Endothelial cell (in vitro differentiated cells): Measurements from ENCODE around the gene AKAP6. TPM values are rescaled to one million over a fixed set of nuclear protein-coding genes. Genes with fewer than 3 reads are reported as not detected.
"Not testable (repeated sequence)": the region's sequence is repeated elsewhere in the genome, so short reads cannot be mapped to it uniquely, and the experiment has no call there.

Source experiments
- DNase-seq: peaks from one replicate; pipeline ENCODE4 v3.0.0; 2021; ENCODE audit warnings: low spot score
- H3K27ac Mint-ChIP-seq: one replicate; pipeline ENCODE4 v1.8.0; 2021; ENCODE audit warnings: mixed read lengths, inconsistent platforms; ENCODE audit not compliant: unreplicated experiment
- H3K27me3 Mint-ChIP-seq: one replicate; pipeline ENCODE4 v1.8.0; 2021; ENCODE audit warnings: mild to moderate bottlenecking, moderate library complexity, mixed read lengths, inconsistent platforms; ENCODE audit not compliant: unreplicated experiment
- H3K36me3 Mint-ChIP-seq: one replicate; pipeline ENCODE4 v1.8.0; 2021; ENCODE audit warnings: mild to moderate bottlenecking, low read depth, mixed read lengths, inconsistent platforms; ENCODE audit not compliant: unreplicated experiment
- H3K4me1 Mint-ChIP-seq: one replicate; pipeline ENCODE4 v1.8.0; 2021; ENCODE audit warnings: mild to moderate bottlenecking, mixed read lengths, inconsistent platforms; ENCODE audit not compliant: unreplicated experiment
- H3K4me3 Mint-ChIP-seq: one replicate; pipeline ENCODE4 v1.8.0; 2021; ENCODE audit warnings: mild to moderate bottlenecking, mixed read lengths, inconsistent platforms; ENCODE audit not compliant: unreplicated experiment
- H3K9me3 Mint-ChIP-seq: one replicate; pipeline ENCODE4 v1.8.0; 2021; ENCODE audit warnings: mixed read lengths, inconsistent platforms; ENCODE audit not compliant: unreplicated experiment
- total RNA-seq: library from RNA; stranded (reverse); fragmentation: NEBNext Ultra II Directional; extraction: Animal tissue kit (Norgen Biotek cat#: 25700); gene quantifications from one replicate; pipeline ENCODE4 v1.2.1, GENCODE V29; 2021; ENCODE audit not compliant: unreplicated experiment
- TF ChIP-seq, protein P1 (sequence below): fragments of 200-600 bp; sonication (generic); IDR thresholded peaks from one replicate; pipeline ENCODE4 v1.5.0; 2021; ENCODE audit warnings: antibody characterized with exemption; ENCODE audit not compliant: unreplicated experiment

The AKAP6 gene
- total RNA-seq, 1 donor from 2014 or later, result 4.4 TPM

DNA sequence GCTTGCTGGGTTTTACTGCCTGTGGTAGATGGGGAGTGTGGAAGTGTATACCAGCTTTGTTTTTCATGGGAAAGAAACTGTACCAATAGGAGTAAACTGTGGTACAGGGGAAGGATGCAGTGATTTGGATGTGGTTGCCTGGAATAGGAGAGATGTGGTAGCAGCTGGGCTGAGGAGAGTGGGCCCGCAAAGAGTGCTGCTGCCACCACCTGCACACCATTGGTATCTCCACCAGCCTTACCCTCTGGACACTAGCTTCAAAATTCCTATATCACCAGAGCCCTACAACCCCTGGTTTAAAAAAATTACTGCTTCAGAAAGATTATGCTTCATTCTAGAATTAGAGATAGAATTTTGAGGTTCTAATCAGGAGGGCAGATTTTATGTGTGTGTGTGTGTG is 53.6 kb downstream of the AKAP6 start:
- Mint-ChIP-seq H3K9me3 (no peaks in the 10 kb centered on the region), H3K4me3 (no peak overlapping the region), H3K27ac (no peak overlapping the region), H3K27me3 (peaks cover 6% of the 10 kb centered on the region), H3K4me1 (peaks cover 19% of the 10 kb centered on the region), H3K36me3 (no peaks in the 10 kb centered on the region)
- TF ChIP-seq, protein P1, sequence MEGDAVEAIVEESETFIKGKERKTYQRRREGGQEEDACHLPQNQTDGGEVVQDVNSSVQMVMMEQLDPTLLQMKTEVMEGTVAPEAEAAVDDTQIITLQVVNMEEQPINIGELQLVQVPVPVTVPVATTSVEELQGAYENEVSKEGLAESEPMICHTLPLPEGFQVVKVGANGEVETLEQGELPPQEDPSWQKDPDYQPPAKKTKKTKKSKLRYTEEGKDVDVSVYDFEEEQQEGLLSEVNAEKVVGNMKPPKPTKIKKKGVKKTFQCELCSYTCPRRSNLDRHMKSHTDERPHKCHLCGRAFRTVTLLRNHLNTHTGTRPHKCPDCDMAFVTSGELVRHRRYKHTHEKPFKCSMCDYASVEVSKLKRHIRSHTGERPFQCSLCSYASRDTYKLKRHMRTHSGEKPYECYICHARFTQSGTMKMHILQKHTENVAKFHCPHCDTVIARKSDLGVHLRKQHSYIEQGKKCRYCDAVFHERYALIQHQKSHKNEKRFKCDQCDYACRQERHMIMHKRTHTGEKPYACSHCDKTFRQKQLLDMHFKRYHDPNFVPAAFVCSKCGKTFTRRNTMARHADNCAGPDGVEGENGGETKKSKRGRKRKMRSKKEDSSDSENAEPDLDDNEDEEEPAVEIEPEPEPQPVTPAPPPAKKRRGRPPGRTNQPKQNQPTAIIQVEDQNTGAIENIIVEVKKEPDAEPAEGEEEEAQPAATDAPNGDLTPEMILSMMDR, result no peak
- peak; percentile 9 for DNase-seq

- TF ChIP-seq, protein P1, result no peak
- no peak overlapping the region for H3K4me3 Mint-ChIP-seq
- peaks cover 6% of the 10 kb centered on the region for H3K27me3 Mint-ChIP-seq
- no peak overlapping the region for H3K27ac Mint-ChIP-seq
- H3K4me1 Mint-ChIP-seq, result peaks cover 19% of the 10 kb centered on the region
- H3K9me3 Mint-ChIP-seq, result no peaks in the 10 kb centered on the region
- DNase-seq, result no peak
- no peaks in the 10 kb centered on the region for H3K36me3 Mint-ChIP-seq
Observed at GRCh38 chr14:32383364-32384009, 54.4 kb downstream of the AKAP6 start.

DNA sequence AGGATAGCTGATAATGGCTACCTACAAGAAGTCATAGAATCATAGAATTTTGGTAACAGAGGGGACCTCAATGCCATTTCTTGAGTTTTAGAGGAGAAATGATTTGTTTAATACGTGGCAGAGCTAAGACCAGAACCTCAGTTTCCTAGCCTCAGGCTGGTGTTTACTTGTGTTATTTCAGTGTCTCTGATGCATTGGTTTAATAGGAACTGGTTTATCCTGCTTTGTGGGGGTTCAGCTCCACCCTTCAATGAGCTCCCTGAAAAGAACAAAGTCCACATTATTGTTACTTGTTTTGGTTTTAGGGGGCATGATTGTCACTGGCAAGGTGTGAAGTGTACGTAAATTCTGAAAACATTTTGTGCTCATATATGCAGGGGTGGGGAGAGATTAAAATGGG is 55.4 kb downstream of the AKAP6 start:
- peaks cover 5% of the 10 kb centered on the region for H3K27me3 Mint-ChIP-seq
- no peak for DNase-seq
- H3K9me3 Mint-ChIP-seq, result no peaks in the 10 kb centered on the region
- H3K27ac Mint-ChIP-seq, result no peak overlapping the region
- H3K4me1 Mint-ChIP-seq, result peaks cover 16% of the 10 kb centered on the region
- no peaks in the 10 kb centered on the region for H3K36me3 Mint-ChIP-seq
- TF ChIP-seq, protein P1, result no peak
- no peak overlapping the region for H3K4me3 Mint-ChIP-seq

DNA sequence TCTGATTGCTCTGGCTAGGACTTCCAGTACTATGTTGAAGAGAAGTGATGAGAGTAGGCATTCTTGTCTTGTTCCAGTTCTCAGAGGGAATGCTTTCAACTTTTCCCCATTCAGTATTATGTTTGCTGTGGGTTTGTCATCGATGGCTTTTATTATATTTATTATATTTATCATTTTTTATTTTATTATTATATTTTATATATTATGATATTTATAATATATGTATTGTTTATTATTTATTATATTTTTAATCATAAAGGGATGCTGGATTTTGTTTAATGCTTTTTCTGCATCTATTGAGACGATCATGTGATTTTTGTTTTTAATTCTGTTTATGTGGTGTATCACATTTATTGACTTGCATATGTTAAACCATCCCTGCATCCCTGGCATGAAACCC is 58.2 kb downstream of the AKAP6 start:
- not testable (repeated sequence) for H3K9me3 Mint-ChIP-seq, H3K27ac Mint-ChIP-seq, H3K4me1 Mint-ChIP-seq, DNase-seq, H3K36me3 Mint-ChIP-seq, H3K4me3 Mint-ChIP-seq, H3K27me3 Mint-ChIP-seq

- no peak overlapping the region for H3K27ac Mint-ChIP-seq
- no peak overlapping the region for H3K4me3 Mint-ChIP-seq
- H3K27me3 Mint-ChIP-seq, result no peaks in the 10 kb centered on the region
- no peak for DNase-seq
- no peaks in the 10 kb centered on the region for H3K9me3 Mint-ChIP-seq
- peaks cover 10% of the 10 kb centered on the region for H3K4me1 Mint-ChIP-seq
- TF ChIP-seq, protein P1, result no peak
- no peaks in the 10 kb centered on the region for H3K36me3 Mint-ChIP-seq
Observed at GRCh38 chr14:32393119-32393518, 64.0 kb downstream of the AKAP6 start.
